Lower lobe of right lung (tissue), 2 donors: ENCODE data around the gene UNC119. TPM values are rescaled to one million over a fixed set of nuclear protein-coding genes. Genes with fewer than 3 reads are reported as not detected.

ENCODE experiments used
- ATAC-seq, 2 donors: fragments of 200-7000 bp; cut with Tn5 transposase; one replicate each; pipeline ENCODE4 v1.9.1; 2020 to 2022; ENCODE audit warnings: mild to moderate bottlenecking in 2 of 2, moderate library complexity in 2 of 2
- DNase-seq: peaks from one replicate; pipeline ENCODE4 v3.0.0-alpha.2; 2020
- H3K27ac ChIP-seq: fragments of 200-600 bp; one replicate; pipeline ENCODE4 v1.8.0; 2022
- H3K27me3 ChIP-seq: fragments of 200-600 bp; one replicate; pipeline ENCODE4 v1.8.0; 2022; ENCODE audit warnings: low read depth
- H3K36me3 ChIP-seq: fragments of 200-600 bp; one replicate; pipeline ENCODE4 v1.8.0; 2022; ENCODE audit warnings: mild to moderate bottlenecking
- H3K4me1 ChIP-seq: fragments of 200-600 bp; one replicate; pipeline ENCODE4 v1.8.0; 2022
- H3K4me3 ChIP-seq: fragments of 200-600 bp; one replicate; pipeline ENCODE4 v1.8.0; 2022; ENCODE audit warnings: mild to moderate bottlenecking
- H3K9me3 ChIP-seq: fragments of 200-600 bp; one replicate; pipeline ENCODE4 v1.8.0; 2022
- intact Hi-C: fragments of 100-400 bp; cut with DNase I; formaldehyde crosslinking; loops from one replicate; pipeline ENCODE4 v1.11.0; 2022
- total RNA-seq: library from RNA; stranded (reverse); fragmentation: NEBNext Ultra II Directional; extraction: Animal tissue kit (Norgen Biotek cat#: 25700); gene quantifications from one replicate; pipeline ENCODE4 v1.2.1, GENCODE V29; 2021
- TF ChIP-seq, protein P1 (sequence below): fragments of 200-600 bp; IDR thresholded peaks from one replicate; pipeline ENCODE4 v1.8.0; 2022; ENCODE audit warnings: antibody characterized with exemption, mild to moderate bottlenecking
- donor health status: DM: no; HTN: yes; CAD: no; lungs with severe emphysema.

The UNC119 gene
- total RNA-seq, 1 donor from 2014 or later: 27.0 TPM

DNA sequence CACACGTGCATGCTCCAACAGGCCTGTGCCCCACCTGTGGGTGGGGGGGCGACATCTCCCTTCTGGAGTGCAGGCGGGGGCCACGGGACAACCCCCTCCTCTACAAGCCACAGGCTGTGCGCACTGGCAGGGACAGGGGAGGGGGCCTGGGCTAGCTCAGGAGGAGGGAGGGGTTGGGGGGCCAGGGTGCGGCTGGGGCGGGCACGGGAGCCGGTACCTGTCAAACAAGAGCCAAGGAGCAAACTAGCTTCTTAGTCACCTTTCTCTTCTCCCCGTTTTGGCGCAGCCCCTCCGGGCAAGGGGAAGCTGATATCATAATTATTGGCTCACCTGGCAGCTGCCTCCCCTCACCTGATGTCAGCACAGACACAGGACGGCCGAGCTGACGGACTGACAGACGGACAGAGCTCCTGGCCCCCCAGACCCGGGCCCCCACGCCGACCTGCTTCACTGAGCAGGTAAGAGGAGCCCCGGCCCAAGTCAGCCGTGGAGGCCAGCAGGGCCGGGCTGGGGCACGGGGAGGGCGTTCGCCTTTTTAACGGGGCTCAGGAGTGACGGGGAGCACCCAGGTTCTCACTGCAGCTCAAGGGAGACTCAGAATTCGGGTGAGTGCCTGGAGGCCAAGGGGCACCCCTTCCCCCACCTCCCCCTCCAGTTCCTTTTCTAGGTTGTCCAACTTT lies 46.3 kb downstream of the UNC119 start, which contains the start of gene FOXN1:
TSS of gene FOXN1 (plus strand) at position 363 of the 680 bp plus-strand sequence. CDS start 17,622 bp downstream, outside the sequence.
- Histone ChIP-seq H3K27me3 (peaks cover 26% of the 10 kb centered on the region), H3K4me3 (no peak within 1 kb of the TSS), H3K36me3 (no peaks in the 10 kb centered on the region), H3K27ac (no peak within 1 kb of the TSS), H3K9me3 (no peaks in the 10 kb centered on the region), H3K4me1 (no peaks in the 10 kb centered on the region)
- DNase-seq (peak; percentile 37), ATAC-seq (no peak)
- TF ChIP-seq, protein P1, sequence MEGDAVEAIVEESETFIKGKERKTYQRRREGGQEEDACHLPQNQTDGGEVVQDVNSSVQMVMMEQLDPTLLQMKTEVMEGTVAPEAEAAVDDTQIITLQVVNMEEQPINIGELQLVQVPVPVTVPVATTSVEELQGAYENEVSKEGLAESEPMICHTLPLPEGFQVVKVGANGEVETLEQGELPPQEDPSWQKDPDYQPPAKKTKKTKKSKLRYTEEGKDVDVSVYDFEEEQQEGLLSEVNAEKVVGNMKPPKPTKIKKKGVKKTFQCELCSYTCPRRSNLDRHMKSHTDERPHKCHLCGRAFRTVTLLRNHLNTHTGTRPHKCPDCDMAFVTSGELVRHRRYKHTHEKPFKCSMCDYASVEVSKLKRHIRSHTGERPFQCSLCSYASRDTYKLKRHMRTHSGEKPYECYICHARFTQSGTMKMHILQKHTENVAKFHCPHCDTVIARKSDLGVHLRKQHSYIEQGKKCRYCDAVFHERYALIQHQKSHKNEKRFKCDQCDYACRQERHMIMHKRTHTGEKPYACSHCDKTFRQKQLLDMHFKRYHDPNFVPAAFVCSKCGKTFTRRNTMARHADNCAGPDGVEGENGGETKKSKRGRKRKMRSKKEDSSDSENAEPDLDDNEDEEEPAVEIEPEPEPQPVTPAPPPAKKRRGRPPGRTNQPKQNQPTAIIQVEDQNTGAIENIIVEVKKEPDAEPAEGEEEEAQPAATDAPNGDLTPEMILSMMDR: no peak
- intact Hi-C loops: no loop called here

DNA sequence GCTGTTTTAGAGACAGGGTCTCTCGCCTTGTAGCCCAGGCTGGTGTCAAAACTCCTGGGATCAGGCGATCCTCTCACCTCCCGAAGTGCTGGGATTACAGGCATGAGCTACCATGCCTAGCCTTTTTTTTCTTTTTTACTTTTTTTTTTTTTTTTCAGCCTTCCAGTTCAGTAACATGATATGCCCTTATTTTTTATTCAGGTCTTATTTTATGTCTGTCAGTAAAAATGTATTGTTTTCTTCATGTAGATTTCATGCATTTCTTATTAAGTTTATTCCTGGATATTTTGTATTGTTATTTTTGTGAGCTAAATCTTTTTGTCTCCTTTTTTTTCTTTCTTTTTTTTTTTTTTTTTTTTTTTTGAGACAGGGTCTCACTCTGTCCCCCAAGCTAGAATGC lies 49.0 kb downstream of the UNC119 start:
- Histone ChIP-seq H3K9me3 (no peaks in the 10 kb centered on the region), H3K27me3 (peaks cover 12% of the 10 kb centered on the region), H3K4me3 (no peak overlapping the region), H3K4me1 (no peaks in the 10 kb centered on the region), H3K36me3 (no peaks in the 10 kb centered on the region), H3K27ac (no peak overlapping the region)
- intact Hi-C loops: no loop called here
- ATAC-seq (no peak), DNase-seq (no peak)
- TF ChIP-seq, protein P1: no peak

DNA sequence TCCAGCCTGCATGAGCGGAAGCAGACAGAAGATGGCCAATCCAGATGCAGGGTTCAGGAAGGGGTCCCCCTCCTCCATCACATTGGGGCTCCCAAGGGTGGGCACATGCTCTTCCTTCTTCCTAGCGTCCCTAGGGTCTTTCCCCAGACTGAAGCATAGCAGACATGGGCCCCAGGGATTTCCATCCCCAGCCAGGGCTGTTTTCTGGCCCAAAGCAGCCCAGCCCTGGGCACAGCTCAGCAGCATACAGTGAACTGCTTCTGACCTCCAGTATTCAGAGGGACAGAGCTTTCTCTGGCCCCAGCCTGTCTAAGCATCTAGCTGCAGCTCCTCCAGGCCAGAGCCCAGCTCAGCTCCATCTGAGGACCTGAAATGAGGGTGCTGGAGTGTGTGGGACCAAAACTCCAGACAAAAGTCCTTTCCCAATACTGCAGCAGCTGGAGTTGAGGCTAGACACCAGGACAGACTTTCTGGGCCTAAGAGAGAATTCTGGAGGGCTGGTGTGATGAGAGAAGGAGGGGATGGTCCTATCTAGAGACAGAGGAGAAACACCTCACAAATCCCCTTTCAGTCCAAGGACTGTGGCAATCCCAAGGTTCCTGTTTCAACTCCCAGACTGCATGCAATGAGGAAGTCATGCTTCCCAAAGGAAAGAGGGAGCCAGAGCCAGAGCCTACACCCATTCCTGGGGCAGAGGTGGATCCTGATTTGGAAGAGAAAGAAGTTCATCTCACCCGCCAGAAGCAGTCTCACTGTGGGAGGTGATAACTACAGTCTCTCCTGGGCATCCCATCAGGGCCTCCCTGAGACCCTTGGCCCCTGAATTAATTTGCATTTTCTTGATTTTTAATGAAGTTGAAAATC lies 50.8 kb downstream of the UNC119 start:
- Histone ChIP-seq H3K27ac (no peak overlapping the region), H3K4me1 (no peaks in the 10 kb centered on the region), H3K36me3 (no peaks in the 10 kb centered on the region), H3K4me3 (no peak overlapping the region), H3K27me3 (no peaks in the 10 kb centered on the region), H3K9me3 (no peaks in the 10 kb centered on the region)
- ATAC-seq: no peak
- DNase-seq: no peak
- intact Hi-C loops: no loop called here
- TF ChIP-seq, protein P1: no peak

DNA sequence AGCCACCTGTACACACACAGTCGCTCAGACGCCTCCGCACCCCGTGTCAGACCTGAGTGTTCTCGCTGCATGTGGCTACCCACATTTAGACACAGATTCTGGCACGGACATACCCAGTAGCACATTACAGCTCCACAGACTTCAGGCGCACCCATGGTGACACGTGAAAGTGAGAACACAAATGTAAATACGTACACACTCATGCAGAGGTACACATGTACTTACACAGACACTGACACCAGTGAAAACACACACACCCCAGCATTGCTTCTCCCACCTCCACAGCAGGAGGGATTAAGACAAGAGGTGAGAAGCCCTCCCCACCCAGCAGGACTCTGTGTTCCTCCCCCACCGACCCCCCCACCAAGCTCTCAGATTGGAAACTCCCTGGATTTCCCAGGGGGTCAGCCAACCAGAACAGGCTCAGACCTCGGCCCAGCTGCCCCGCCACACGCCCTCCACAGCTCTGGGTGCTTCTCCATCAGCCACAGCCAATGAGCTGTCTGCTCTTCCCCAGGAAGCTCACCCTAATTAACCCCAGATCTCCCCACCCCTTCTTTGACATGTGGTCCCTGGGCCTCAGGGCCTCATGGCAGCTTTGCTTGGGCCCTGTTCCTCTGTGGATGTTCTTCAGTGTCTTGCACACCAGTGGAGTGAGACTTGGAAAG lies 51.6 kb downstream of the UNC119 start:
- Histone ChIP-seq H3K36me3 (no peaks in the 10 kb centered on the region), H3K27me3 (no peaks in the 10 kb centered on the region), H3K4me1 (no peaks in the 10 kb centered on the region), H3K27ac (no peak overlapping the region), H3K9me3 (no peaks in the 10 kb centered on the region), H3K4me3 (no peak overlapping the region)
- intact Hi-C loops: no loop called here
- TF ChIP-seq, protein P1: no peak
- DNase-seq: peak; percentile 28
- ATAC-seq: no peak

DNA sequence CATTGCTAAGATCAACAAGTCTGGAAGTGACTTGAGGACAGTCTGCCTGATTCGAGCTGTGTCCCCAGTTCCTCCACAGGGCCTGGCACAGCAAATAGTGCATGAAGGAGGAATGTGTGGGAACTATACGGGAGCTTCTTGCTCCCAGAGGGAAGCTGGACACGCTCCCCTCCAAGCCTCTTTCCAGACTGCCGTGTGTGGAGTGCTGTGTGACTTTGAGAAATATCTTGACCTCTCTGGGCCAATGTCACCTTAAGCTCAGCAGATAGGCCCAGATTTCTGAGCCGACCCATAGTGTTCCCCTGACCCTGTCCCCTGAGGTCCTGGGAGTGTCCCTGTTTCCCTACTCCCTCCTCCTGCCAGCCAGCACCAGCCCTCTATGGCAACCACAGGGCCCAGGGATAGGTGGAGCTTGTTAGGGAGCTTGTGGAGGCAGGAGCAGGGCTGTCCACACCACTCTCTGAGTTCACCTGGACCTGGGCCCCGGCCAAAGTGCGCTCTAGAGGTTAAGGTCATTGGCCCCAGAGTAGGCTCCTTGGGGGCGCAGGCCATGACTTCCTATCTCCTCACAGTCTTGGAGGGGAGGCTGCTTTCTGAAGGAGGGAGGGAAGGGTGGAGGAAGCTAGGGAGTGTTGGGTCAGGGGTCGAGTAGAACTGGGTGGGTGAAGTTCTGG lies 52.6 kb downstream of the UNC119 start:
- intact Hi-C loops: loop anchor here (10.0 kb wide), 2 partner anchors 45 to 115 kb away; partner anchors contain the start of gene RSKR

More for the DNA sequence above, 52.6 kb downstream of the UNC119 start:
- Histone ChIP-seq H3K9me3 (no peaks in the 10 kb centered on the region), H3K36me3 (no peaks in the 10 kb centered on the region), H3K27ac (no peak overlapping the region), H3K27me3 (no peaks in the 10 kb centered on the region), H3K4me1 (no peaks in the 10 kb centered on the region), H3K4me3 (no peak overlapping the region)
- TF ChIP-seq, protein P1: no peak
- DNase-seq (peak; percentile 35), ATAC-seq (no peak)
